Ascending aorta (tissue), 2 donors: Measurements from ENCODE around the gene ANKRD6. TPM values are rescaled to one million over a fixed set of nuclear protein-coding genes. Genes with fewer than 3 reads are reported as not detected.
A peak's percentile ranks its signal among the peaks of the same experiment; 100 is the strongest.

Experiments used
- DNase-seq, 2 donors: peaks; one replicate each; pipeline ENCODE4 v3.0.0-alpha.2; 2019; ENCODE audit warnings: low spot score in 2 of 2
- H3K27ac ChIP-seq, 2 donors: fragments of 200-600 bp; sonication (generic); one replicate each; pipeline ENCODE4 v1.5.1; 2016 to 2017; ENCODE audit warnings: mild to moderate bottlenecking in 1 of 2
- H3K27me3 ChIP-seq: fragments of 200-600 bp; sonication (generic); one replicate; pipeline ENCODE4 v1.5.1; 2017
- H3K36me3 ChIP-seq, 2 donors: fragments of 200-600 bp; sonication (generic); one replicate each; pipeline ENCODE4 v1.5.1; 2016
- H3K4me1 ChIP-seq, 2 donors: fragments of 200-600 bp; sonication (generic); one replicate each; pipeline ENCODE4 v1.5.1; 2016 to 2017; ENCODE audit warnings: mild to moderate bottlenecking in 1 of 2
- H3K4me3 ChIP-seq, 2 donors: fragments of 200-600 bp; sonication (generic); one replicate each; pipeline ENCODE4 v1.5.1; 2016 to 2017; ENCODE audit warnings: mild to moderate bottlenecking in 1 of 2
- H3K9me3 ChIP-seq, 2 donors: fragments of 200-600 bp; sonication (generic); one replicate each; pipeline ENCODE4 v1.5.1; 2016
- intact Hi-C: fragments of 100-400 bp; cut with DNase I; formaldehyde crosslinking; loops from one replicate; pipeline ENCODE4 v1.15.1; 2023
- total RNA-seq: library from RNA; depleted of rRNA; stranded (reverse); fragments of >200 nt; gene quantifications from one replicate; pipeline ENCODE4 v1.1.0, GENCODE V29; 2016
- TF ChIP-seq, protein P1 (sequence below), 3 experiments: fragments of 200-600 bp in 2 of 3; fragments of 450-650 bp in 1 of 3; sonication (generic) in 2 of 3; IDR thresholded peaks; one replicate each; pipeline ENCODE4 v1.5.1; 2016 to 2019; ENCODE audit warnings: antibody characterized with exemption in 3 of 3, mild to moderate bottlenecking in 1 of 3, moderate library complexity in 1 of 3

ANKRD6 gene
- total RNA-seq, 1 donor from 2014 or later, result 32.2 TPM

DNA sequence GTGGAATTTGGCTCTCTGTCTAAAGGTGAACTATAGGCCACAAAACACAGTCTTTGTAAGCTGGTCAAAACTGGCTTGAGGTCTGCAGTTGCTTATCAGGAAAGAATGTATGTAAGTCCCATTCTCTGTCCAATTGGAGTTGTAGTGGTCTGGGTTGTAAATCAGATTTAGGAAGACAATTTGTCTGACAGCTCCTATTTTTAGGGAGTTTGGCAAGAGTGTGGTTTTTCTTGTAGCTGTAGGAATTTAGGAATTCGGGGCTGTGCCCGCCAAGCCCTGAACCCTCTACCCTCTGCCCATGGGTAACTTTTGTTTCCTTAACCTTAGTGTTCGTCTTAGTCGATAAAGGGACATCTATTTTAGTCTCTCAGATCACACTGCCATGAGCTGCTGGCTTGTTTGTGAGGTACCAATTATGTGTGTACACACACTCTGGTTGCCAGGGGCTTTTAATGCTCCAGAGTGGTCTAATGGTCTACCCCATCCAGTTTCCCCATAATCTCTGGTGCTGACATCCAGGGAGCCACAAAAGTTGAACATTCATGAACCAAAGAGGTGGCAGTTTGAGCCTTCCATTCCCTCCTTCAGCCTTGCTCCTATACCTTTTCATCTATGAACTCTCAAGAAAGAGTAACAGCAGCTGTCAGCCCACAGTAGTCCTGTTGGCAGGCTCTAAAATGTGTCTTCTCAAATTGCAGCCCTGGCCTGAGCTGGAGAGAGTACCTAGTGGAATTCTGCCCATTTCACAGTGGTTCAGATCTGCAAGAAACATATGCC, 93.0 kb downstream of the ANKRD6 start:
- H3K4me1 ChIP-seq, result peaks cover 0 to 26% of the 10 kb centered on the region in 2 donors
- TF ChIP-seq, protein P1, sequence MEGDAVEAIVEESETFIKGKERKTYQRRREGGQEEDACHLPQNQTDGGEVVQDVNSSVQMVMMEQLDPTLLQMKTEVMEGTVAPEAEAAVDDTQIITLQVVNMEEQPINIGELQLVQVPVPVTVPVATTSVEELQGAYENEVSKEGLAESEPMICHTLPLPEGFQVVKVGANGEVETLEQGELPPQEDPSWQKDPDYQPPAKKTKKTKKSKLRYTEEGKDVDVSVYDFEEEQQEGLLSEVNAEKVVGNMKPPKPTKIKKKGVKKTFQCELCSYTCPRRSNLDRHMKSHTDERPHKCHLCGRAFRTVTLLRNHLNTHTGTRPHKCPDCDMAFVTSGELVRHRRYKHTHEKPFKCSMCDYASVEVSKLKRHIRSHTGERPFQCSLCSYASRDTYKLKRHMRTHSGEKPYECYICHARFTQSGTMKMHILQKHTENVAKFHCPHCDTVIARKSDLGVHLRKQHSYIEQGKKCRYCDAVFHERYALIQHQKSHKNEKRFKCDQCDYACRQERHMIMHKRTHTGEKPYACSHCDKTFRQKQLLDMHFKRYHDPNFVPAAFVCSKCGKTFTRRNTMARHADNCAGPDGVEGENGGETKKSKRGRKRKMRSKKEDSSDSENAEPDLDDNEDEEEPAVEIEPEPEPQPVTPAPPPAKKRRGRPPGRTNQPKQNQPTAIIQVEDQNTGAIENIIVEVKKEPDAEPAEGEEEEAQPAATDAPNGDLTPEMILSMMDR (IDR thresholded peaks at IDR 0.05), result no peak
- H3K36me3 ChIP-seq, result no peaks in the 10 kb centered on the region
- H3K27me3 ChIP-seq, result no peaks in the 10 kb centered on the region
- intact Hi-C loops, result no loop called here
- H3K27ac ChIP-seq, result peak overlapping the region; percentile 56 to 66
- no peaks in the 10 kb centered on the region for H3K9me3 ChIP-seq
- no peak for DNase-seq
- no peak overlapping the region for H3K4me3 ChIP-seq

DNA sequence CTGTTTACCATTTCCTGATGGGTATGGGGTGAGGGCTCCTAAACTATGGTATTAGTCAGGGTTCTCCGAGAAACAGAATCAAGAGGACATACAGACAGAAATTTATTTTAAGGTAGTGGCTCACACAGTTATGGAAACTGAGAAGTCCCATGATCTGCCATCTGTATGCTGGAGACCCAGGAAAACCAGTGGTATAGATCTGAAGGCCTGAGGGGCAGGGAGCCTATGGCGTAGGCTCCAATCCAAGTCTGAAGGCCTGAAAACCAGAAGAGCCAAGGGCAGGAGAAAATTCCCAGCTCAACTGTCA, 93.6 kb downstream of the ANKRD6 start:
- Histone ChIP-seq H3K9me3 (no peaks in the 10 kb centered on the region), H3K4me3 (no peak overlapping the region), H3K4me1 (peaks cover 0 to 22% of the 10 kb centered on the region in 2 donors), H3K36me3 (no peaks in the 10 kb centered on the region), H3K27ac (peak overlapping the region; percentile 56 to 66), H3K27me3 (no peaks in the 10 kb centered on the region)
- no peak for DNase-seq
- TF ChIP-seq, protein P1 (IDR thresholded peaks at IDR 0.05), result no peak
- intact Hi-C loops, result no loop called here

DNA sequence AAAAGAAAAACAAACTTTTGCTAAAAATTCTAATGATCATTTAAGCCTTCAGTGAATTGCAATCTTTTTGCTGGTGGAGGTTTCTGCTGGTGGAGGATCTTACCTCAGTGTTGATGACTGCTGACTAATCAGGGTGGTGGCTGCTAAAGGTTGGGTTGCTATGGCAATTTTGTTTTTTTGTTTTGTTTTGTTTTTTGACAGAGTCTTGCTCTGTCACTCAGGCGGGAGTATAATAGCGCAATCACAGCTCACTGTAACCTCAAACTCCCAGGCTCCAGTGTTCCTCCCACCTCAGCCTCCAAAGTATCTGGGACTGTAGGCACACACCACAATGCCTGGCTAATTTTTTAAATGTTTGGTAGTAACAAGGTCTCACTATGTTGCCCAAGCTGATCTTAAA, 94.7 kb downstream of the ANKRD6 start:
- no peak overlapping the region for H3K4me3 ChIP-seq
- H3K4me1 ChIP-seq, result peaks cover 0 to 22% of the 10 kb centered on the region in 2 donors
- no peak for DNase-seq
- intact Hi-C loops, result no loop called here
- no peaks in the 10 kb centered on the region for H3K36me3 ChIP-seq
- TF ChIP-seq, protein P1 (IDR thresholded peaks at IDR 0.05), result no peak
- no peaks in the 10 kb centered on the region for H3K27me3 ChIP-seq
- H3K27ac ChIP-seq, result no peak overlapping the region
- no peaks in the 10 kb centered on the region for H3K9me3 ChIP-seq

DNA sequence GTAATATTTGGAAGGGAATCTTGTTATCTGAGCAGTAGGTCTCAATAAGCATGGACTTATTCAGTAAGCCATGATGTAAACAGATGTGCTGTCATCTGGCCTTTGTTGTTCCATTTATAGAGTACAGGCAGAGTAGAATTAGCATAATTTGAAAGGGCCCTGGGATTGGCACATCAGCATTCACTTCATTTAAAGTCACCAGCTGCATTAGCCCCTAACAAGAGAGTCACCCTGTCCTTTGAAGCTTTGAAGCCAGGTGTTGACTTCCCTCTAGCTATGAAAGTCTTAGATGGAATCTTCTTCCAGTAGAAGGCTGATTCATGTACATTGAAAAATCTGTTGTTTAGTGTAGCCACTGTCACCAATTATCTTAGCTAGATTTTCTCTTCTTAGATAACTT, 95.9 kb downstream of the ANKRD6 start:
- Histone ChIP-seq H3K36me3 (no peaks in the 10 kb centered on the region), H3K27me3 (no peaks in the 10 kb centered on the region), H3K4me3 (no peak overlapping the region), H3K9me3 (no peaks in the 10 kb centered on the region), H3K27ac (no peak overlapping the region), H3K4me1 (peaks cover 0 to 17% of the 10 kb centered on the region in 2 donors)
- TF ChIP-seq, protein P1 (IDR thresholded peaks at IDR 0.05), result no peak
- DNase-seq, result no peak
- intact Hi-C loops, result no loop called here

DNA sequence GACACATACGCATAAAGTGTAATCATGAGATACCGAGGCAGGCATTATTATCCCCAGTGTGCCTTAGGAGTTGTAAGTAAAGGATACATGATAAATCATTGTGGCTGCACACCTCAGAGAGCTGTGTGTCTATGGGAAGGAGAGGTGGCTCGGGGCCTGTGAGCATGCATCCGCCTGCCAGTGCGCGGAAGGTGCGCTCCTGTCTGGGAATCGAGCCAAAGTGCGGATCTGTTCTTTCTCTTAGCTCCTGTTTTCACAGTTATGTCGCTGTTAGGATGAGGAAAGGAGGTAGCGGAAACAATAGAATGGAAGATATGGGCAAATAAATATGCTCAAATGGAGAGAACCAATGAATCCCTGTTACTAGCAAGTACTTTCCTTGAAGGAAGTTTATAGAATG, 98.0 kb downstream of the ANKRD6 start:
- Histone ChIP-seq H3K27ac (no peak overlapping the region), H3K9me3 (no peaks in the 10 kb centered on the region), H3K27me3 (no peaks in the 10 kb centered on the region), H3K4me3 (no peak overlapping the region), H3K4me1 (peaks cover 0 to 9% of the 10 kb centered on the region in 2 donors), H3K36me3 (no peaks in the 10 kb centered on the region)
- intact Hi-C loops, result no loop called here
- TF ChIP-seq, protein P1 (IDR thresholded peaks at IDR 0.05), result no peak
- DNase-seq, result no peak
